KOPT-K1 (cell line): ENCODE results near the gene LHPP.

ENCODE experiments used
- H3K27ac ChIP-seq: fragments of 200-600 bp; sonication (generic); 2 replicates; pipeline ENCODE4 v1.5.1; 2016; ENCODE audit warnings: antibody characterized with exemption, mild to moderate bottlenecking, low read depth, low read length; ENCODE audit not compliant: poor library complexity, severe bottlenecking
- H3K36me3 ChIP-seq: fragments of 200-600 bp; sonication (generic); 2 replicates; pipeline ENCODE4 v1.5.1; 2017; ENCODE audit warnings: antibody characterized with exemption, mild to moderate bottlenecking, low read length, moderate library complexity; ENCODE audit not compliant: insufficient read depth
- H3K9me3 ChIP-seq: fragments of 200-600 bp; sonication (generic); 2 replicates; pipeline ENCODE4 v1.5.1; 2017; ENCODE audit warnings: antibody characterized with exemption, low read length, mild to moderate bottlenecking; ENCODE audit not compliant: insufficient read depth, poor library complexity, severe bottlenecking

LHPP gene

GRCh38 chr10:124563320-124564040 lies 101.9 kb downstream of the LHPP start:
- H3K36me3 ChIP-seq, result no peaks in the 10 kb centered on the region
- no peak overlapping the region for H3K27ac ChIP-seq
- H3K9me3 ChIP-seq, result no peaks in the 10 kb centered on the region

GRCh38 chr10:124564881-124565280 lies 103.3 kb downstream of the LHPP start:
- no peak overlapping the region for H3K27ac ChIP-seq
- no peaks in the 10 kb centered on the region for H3K9me3 ChIP-seq
- no peaks in the 10 kb centered on the region for H3K36me3 ChIP-seq

DNA sequence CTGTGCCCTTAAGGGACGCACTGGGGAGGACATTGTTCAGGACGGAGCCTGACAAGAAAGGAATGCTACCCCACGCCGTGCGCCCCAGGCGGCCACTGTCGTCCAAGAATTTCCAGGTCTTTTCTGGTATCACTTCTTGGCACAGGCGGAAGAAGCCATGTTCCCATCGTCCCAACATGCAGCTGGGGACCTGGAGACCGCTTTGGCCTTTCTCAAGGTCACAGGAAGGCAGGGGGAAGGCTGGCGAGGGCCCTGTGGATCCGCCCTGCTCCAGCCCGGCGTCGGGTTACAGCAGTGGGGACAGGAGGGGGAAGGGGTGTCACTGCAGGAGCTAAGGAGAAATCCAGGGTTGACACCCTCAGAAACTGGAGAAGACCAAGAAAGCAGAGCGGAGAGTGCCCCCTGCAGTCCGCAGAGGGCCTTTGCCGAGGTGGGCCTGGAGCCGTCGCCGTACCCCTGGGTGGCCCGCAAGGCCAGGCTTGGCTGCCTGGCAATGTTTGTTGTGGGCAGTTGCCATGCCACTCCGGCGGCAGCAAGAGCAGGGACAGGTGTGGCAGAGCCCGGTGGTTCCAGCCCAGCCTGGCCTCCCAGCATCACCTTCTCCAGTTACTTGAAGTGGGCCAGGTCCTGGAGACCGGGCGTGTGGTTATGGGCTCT lies 104.1 kb downstream of the LHPP start:
- no peak overlapping the region for H3K27ac ChIP-seq
- no peaks in the 10 kb centered on the region for H3K36me3 ChIP-seq
- no peaks in the 10 kb centered on the region for H3K9me3 ChIP-seq

GRCh38 chr10:124566222-124566888 lies 104.7 kb downstream of the LHPP start:
- no peaks in the 10 kb centered on the region for H3K36me3 ChIP-seq
- no peaks in the 10 kb centered on the region for H3K9me3 ChIP-seq
- H3K27ac ChIP-seq, result no peak overlapping the region

- H3K9me3 ChIP-seq, result no peaks in the 10 kb centered on the region
Observed at GRCh38 chr10:124566981-124567835, 105.6 kb downstream of the LHPP start.

DNA sequence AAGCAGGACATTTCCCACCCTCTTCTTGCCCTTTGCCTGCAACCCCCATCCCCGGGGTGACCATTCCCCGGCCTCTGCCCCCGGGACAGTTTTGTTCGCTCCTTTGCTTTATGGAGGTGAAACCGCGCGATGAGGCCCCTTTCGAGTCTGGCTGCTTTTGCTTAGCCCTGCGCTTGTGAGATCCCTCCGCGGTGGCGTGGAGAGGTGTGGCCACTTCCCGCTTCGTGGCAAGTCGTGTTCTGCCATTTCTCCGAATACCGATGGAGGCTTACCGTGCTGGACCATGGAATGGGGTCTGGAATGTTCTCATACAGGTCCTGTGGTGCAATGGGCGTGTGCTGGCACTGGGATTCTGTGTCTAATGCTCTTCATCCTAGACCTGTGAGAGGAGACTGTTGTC lies 106.7 kb downstream of the LHPP start:
- Histone ChIP-seq H3K36me3 (no peaks in the 10 kb centered on the region), H3K9me3 (no peaks in the 10 kb centered on the region), H3K27ac (no peak overlapping the region)

More at GRCh38 chr10:124566981-124567835, 105.6 kb downstream of the LHPP start:
- Histone ChIP-seq H3K36me3 (no peaks in the 10 kb centered on the region), H3K27ac (no peak overlapping the region)

GRCh38 chr10:124568848-124569622 lies 107.4 kb downstream of the LHPP start:
- H3K36me3 ChIP-seq, result no peaks in the 10 kb centered on the region
- no peaks in the 10 kb centered on the region for H3K9me3 ChIP-seq
- no peak overlapping the region for H3K27ac ChIP-seq

- H3K9me3 ChIP-seq, result no peaks in the 10 kb centered on the region
- H3K36me3 ChIP-seq, result no peaks in the 10 kb centered on the region
- H3K27ac ChIP-seq, result no peak overlapping the region
Observed at GRCh38 chr10:124569623-124570470, 108.2 kb downstream of the LHPP start.

GRCh38 chr10:124570646-124571045 lies 109.0 kb downstream of the LHPP start:
- Histone ChIP-seq H3K27ac (no peak overlapping the region), H3K36me3 (no peaks in the 10 kb centered on the region), H3K9me3 (no peaks in the 10 kb centered on the region)

DNA sequence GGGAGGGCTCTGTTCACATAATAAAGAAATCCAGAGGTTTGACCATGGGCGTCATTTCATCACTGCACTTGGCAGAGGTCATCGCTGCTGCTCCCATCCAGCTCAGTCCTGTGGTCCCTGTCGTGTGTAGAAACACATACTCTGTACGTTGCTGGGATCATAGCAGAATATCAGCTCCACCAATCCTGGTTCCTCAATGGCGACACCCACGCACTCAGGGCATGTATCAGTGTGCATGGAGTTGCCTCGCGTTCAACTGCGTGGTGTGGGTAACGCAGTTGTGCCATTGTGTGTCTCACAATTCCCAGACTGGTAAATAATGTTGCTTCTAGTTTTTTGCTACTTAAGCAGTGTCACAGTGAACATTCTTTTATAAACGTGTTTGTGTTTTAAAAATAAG lies 111.1 kb downstream of the LHPP start:
- Histone ChIP-seq H3K36me3 (no peaks in the 10 kb centered on the region), H3K9me3 (no peaks in the 10 kb centered on the region), H3K27ac (no peak overlapping the region)

DNA sequence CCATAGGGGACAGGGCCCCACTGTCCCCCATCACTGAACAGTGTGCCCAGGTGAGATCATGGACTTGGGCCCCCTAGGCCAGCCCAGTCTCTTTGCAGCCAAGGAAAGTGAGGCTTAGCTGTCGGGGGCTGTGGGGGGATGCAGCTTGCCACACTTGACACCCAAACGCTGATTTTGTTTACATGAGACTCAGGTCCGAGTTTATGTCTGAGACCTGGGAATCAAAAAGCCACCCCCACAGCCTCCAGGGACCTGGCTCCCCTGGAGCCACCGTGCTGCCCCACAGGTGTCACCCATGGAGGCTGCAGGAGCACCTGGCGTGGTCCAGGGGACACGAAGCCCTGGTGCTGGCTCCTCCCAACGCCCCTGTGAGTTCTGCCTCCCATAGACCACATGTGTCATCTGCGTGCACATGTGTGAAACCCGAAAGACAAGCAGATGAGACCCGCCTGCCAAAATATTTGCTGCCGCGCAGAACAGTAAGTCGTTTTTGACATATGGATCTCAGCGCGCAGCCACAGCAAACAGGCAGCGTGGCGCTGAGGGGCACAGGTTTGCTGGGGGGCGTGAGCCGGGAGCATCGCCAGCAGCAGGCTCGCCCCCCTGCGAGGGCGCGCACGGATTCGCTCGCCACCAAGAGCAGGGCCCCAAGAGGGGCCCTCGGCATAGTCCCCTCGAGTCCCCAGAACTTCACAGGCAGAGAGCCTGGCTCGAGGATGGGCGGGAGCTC lies 112.3 kb downstream of the LHPP start:
- no peaks in the 10 kb centered on the region for H3K9me3 ChIP-seq
- no peak overlapping the region for H3K27ac ChIP-seq
- no peaks in the 10 kb centered on the region for H3K36me3 ChIP-seq

DNA sequence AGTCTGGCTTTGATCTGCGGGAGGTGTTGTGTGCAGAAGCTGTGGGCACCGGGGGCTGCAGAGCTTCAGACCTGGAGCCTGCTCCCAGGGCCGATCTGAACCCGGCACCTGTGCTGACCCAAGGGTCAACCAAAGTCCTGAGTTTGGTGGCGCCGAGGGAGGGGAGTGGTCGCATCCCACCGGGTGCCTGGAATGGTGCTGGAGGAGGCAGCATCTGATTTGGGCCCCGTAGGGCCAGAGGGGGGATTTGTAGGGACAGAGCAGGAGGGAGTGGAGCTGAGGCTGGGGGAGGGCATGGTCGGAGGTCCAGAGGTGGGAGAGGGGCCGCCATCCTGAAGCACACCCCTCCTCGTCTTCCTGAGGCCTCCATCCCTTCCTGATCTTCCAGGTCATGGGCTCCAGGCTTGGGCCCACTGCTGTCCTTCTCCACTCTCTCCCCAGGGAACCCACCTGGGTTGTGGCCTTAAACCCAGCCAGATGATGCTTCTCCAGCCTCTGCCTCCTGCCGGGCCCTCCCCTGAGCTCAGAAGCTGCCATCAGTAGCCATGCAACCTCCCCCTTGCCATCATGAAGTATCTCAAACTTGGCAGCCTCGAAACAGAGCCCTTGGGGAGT lies 112.9 kb downstream of the LHPP start:
- H3K27ac ChIP-seq, result no peak overlapping the region
- no peaks in the 10 kb centered on the region for H3K9me3 ChIP-seq
- no peaks in the 10 kb centered on the region for H3K36me3 ChIP-seq
